GM12892 (cell line): ENCODE measurements around the gene CDK11B.

ENCODE experiments used
- POLR2A ChIP-seq: IDR thresholded peaks from 2 replicates; pipeline ENCODE4 v1.6.1; 2011; ENCODE audit warnings: low read depth, low read length, control low read depth
- TAF1 ChIP-seq: IDR thresholded peaks from 2 replicates; pipeline ENCODE4 v1.6.1; 2011; ENCODE audit warnings: low read depth, mild to moderate bottlenecking, control low read depth, low read length, borderline replicate concordance

- TF ChIP-seq TAF1 (no peak), POLR2A (no peak)
These were observed 20.0 kb upstream of the CDK11B start for GRCh38 chr1:1678581-1679380.
